H9 (cell line): ENCODE results near the gene TCF7L2. TPM values are rescaled to one million over a fixed set of nuclear protein-coding genes. Genes with fewer than 3 reads are reported as not detected.

ENCODE experiments used
- DNase-seq: peaks from one replicate; pipeline ENCODE4 v3.0.0-alpha.2; 2017
- H2AFZ ChIP-seq: one replicate; pipeline ENCODE4 v1.6.1; 2013; ENCODE audit warnings: mild to moderate bottlenecking, low read length, control low read depth, moderate library complexity
- H2AK5ac ChIP-seq: 2 replicates; pipeline ENCODE4 v1.6.1; 2013; ENCODE audit warnings: low read length, control low read depth, mixed read lengths; ENCODE audit not compliant: insufficient read length
- H2BK120ac ChIP-seq: one replicate; pipeline ENCODE4 v1.6.1; 2013; ENCODE audit warnings: low read depth, mild to moderate bottlenecking, low read length, control low read depth, inconsistent platforms; ENCODE audit not compliant: poor library complexity, severe bottlenecking
- H2BK12ac ChIP-seq: 2 replicates; pipeline ENCODE4 v1.6.1; 2013; ENCODE audit warnings: low read length, control low read depth, mixed read lengths, low read depth; ENCODE audit not compliant: insufficient read length
- H2BK15ac ChIP-seq: 2 replicates; pipeline ENCODE4 v1.6.1; 2013; ENCODE audit warnings: low read depth, low read length, control low read depth
- H2BK20ac ChIP-seq: one replicate; pipeline ENCODE4 v1.6.1; 2013; ENCODE audit warnings: low read depth, mild to moderate bottlenecking, low read length, control low read depth, inconsistent platforms; ENCODE audit not compliant: poor library complexity, severe bottlenecking
- H2BK5ac ChIP-seq: 2 replicates; pipeline ENCODE4 v1.6.1; 2013; ENCODE audit warnings: low read length, control low read depth, mixed read lengths; ENCODE audit not compliant: insufficient read length
- H3K14ac ChIP-seq: 2 replicates; pipeline ENCODE4 v1.6.1; 2013; ENCODE audit warnings: low read length, control low read depth; ENCODE audit not compliant: insufficient read depth
- H3K18ac ChIP-seq: 2 replicates; pipeline ENCODE4 v1.6.1; 2013; ENCODE audit warnings: low read depth, mild to moderate bottlenecking, mixed read lengths, low read length, control low read depth; ENCODE audit not compliant: insufficient read length
- H3K23ac ChIP-seq: 2 replicates; pipeline ENCODE4 v1.6.1; 2013; ENCODE audit warnings: low read length, control low read depth, mixed read lengths, low read depth; ENCODE audit not compliant: insufficient read length
- H3K23me2 ChIP-seq: 2 replicates; pipeline ENCODE4 v1.6.1; 2013; ENCODE audit warnings: low read depth, mild to moderate bottlenecking, mixed read lengths, low read length, control low read depth; ENCODE audit not compliant: insufficient read length, poor library complexity, severe bottlenecking
- H3K27ac ChIP-seq: 2 replicates; pipeline ENCODE4 v1.5.1; 2013; ENCODE audit warnings: low read length, control low read depth, mixed read lengths, low read depth; ENCODE audit not compliant: insufficient read length
- H3K27me3 ChIP-seq: 2 replicates; pipeline ENCODE4 v1.6.1; 2013; ENCODE audit warnings: low read length, control low read depth, inconsistent platforms; ENCODE audit not compliant: insufficient read depth
- H3K4ac ChIP-seq: 2 replicates; pipeline ENCODE4 v1.6.1; 2013; ENCODE audit warnings: low read depth, mild to moderate bottlenecking, control low read depth, inconsistent platforms, low read length, moderate library complexity
- H3K4me1 ChIP-seq: 2 replicates; pipeline ENCODE4 v1.6.1; 2013; ENCODE audit warnings: low read length, control low read depth, inconsistent platforms; ENCODE audit not compliant: insufficient read depth
- H3K4me2 ChIP-seq: 2 replicates; pipeline ENCODE4 v1.6.1; 2013; ENCODE audit warnings: low read length, control low read depth, mixed read lengths; ENCODE audit not compliant: insufficient read length, insufficient read depth
- H3K56ac ChIP-seq: 2 replicates; pipeline ENCODE4 v1.6.1; 2013; ENCODE audit warnings: low read depth, mild to moderate bottlenecking, mixed read lengths, low read length, control low read depth; ENCODE audit not compliant: insufficient read length
- H3K79me1 ChIP-seq: 2 replicates; pipeline ENCODE4 v1.6.1; 2013; ENCODE audit warnings: low read depth, mild to moderate bottlenecking, moderate library complexity, low read length, control low read depth, inconsistent platforms; ENCODE audit not compliant: insufficient read depth, poor library complexity, severe bottlenecking
- H3K79me2 ChIP-seq: 2 replicates; pipeline ENCODE4 v1.6.1; 2013; ENCODE audit warnings: low read length, control low read depth, inconsistent platforms; ENCODE audit not compliant: insufficient read depth
- H3K9ac ChIP-seq: 2 replicates; pipeline ENCODE4 v1.6.1; 2013; ENCODE audit warnings: low read length, control low read depth, mixed read lengths; ENCODE audit not compliant: insufficient read length; ENCODE audit errors: extremely low read depth
- H3K9me3 ChIP-seq: one replicate; pipeline ENCODE4 v1.6.1; 2013; ENCODE audit warnings: low read depth, low read length, inconsistent platforms; ENCODE audit not compliant: control insufficient read depth
- H3T11ph ChIP-seq: one replicate; pipeline ENCODE4 v1.6.1; 2013; ENCODE audit warnings: mild to moderate bottlenecking, low read length, control low read depth, inconsistent platforms
- H4K20me1 ChIP-seq: one replicate; pipeline ENCODE4 v1.6.1; 2013; ENCODE audit not compliant: control insufficient read depth, insufficient read length, insufficient read depth
- H4K5ac ChIP-seq: 2 replicates; pipeline ENCODE4 v1.6.1; 2013; ENCODE audit warnings: low read depth, mild to moderate bottlenecking, mixed read lengths, low read length, control low read depth; ENCODE audit not compliant: insufficient read length
- H4K8ac ChIP-seq: replicated peaks from 2 replicates; pipeline ENCODE4 v1.6.1; 2013; ENCODE audit warnings: low read length, control low read depth, mixed read lengths, low read depth; ENCODE audit not compliant: insufficient read length
- H4K91ac ChIP-seq: 2 replicates; pipeline ENCODE4 v1.6.1; 2013; ENCODE audit warnings: low read depth, mild to moderate bottlenecking, moderate library complexity, mixed read lengths, low read length, control low read depth; ENCODE audit not compliant: insufficient read length
- H3K27ac Mint-ChIP-seq, 3 experiments: 2 replicates in 2 of 3; 3 replicates in 1 of 3; pipeline ENCODE4 v1.8.0; 2020 to 2021; ENCODE audit warnings: mixed read lengths in 3 of 3, mild to moderate bottlenecking in 1 of 3, moderate library complexity in 1 of 3
- H3K27me3 Mint-ChIP-seq: 2 replicates; pipeline ENCODE4 v1.8.0; 2021; ENCODE audit warnings: low read depth, mild to moderate bottlenecking, moderate library complexity, mixed read lengths
- H3K36me3 Mint-ChIP-seq, 3 experiments: 2 replicates in 2 of 3; 3 replicates in 1 of 3; pipeline ENCODE4 v1.8.0; 2020 to 2021; ENCODE audit warnings: low read depth in 3 of 3, mixed read lengths in 3 of 3; ENCODE audit not compliant: insufficient read depth in 1 of 3
- H3K4me1 Mint-ChIP-seq, 2 experiments: 2 replicates each; pipeline ENCODE4 v1.8.0; 2020; ENCODE audit warnings: mixed read lengths in 2 of 2
- H3K4me3 Mint-ChIP-seq, 2 experiments: 2 replicates in 1 of 2; 3 replicates in 1 of 2; pipeline ENCODE4 v1.8.0; 2020 to 2021; ENCODE audit warnings: mild to moderate bottlenecking in 2 of 2, mixed read lengths in 2 of 2, moderate library complexity in 1 of 2
- H3K9me3 Mint-ChIP-seq, 2 experiments: 2 replicates in 1 of 2; 3 replicates in 1 of 2; pipeline ENCODE4 v1.8.0; 2020; ENCODE audit warnings: mild to moderate bottlenecking in 2 of 2, mixed read lengths in 2 of 2, moderate library complexity in 1 of 2
- CTCF ChIP-seq: fragments of 200-600 bp; sonication (generic); conservative IDR thresholded peaks from 3 replicates; pipeline ENCODE4 v1.8.0; 2021; ENCODE audit warnings: antibody characterized with exemption, mild to moderate bottlenecking
- WGBS: extraction: QIAGEN DNeasy Blood & Tissue Kit; methylation state at CpG from one replicate; pipeline ENCODE4 v1.1.7; 2013; ENCODE audit warnings: missing lambda C conversion rate, low lambda C conversion rate, mixed read lengths; ENCODE audit not compliant: insufficient read length; ENCODE audit errors: extremely low coverage; 5-methylcytosine and 5-hydroxymethylcytosine counted together
- total RNA-seq: library from RNA; stranded (reverse); gene quantifications from 2 replicates; pipeline ENCODE4 v1.2.1, GENCODE V29; 2021

Gene TCF7L2
- total RNA-seq, 1 experiment from 2014 or later: 71.1 TPM

DNA sequence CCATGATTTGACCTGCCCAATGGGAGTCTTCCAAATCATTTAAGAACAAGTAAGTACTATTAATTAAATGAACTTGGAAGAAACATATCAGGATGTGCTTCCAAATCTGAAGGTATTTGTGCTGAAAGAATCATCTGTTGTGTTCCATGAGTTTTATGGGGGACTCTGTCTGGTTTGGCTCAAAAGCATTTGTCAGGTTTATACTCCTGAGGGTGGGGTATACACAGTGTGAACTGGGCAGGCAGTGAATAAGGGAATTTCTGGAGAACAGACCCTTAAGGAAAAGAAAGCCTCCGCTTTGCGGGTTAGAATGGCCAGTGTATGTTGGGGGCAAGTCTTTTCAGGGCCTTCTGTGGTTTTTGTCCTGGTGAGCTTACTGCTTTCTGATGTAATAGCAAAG, 29.9 kb downstream of the TCF7L2 start:
- Histone ChIP-seq H3K27me3 (no peaks in the 10 kb centered on the region), H3K56ac (no peak overlapping the region), H3K79me1 (peaks cover 10% of the 10 kb centered on the region), H3K4ac (no peak overlapping the region), H3K4me2 (no peak overlapping the region), H4K91ac (no peak overlapping the region), H2AFZ (no peak overlapping the region), H3K23ac (no peak overlapping the region), H3K9me3 (no peaks in the 10 kb centered on the region), H2BK120ac (no peak overlapping the region), H3K79me2 (peaks cover 27% of the 10 kb centered on the region; the same call in 1 of the 2 replicates), H4K20me1 (peaks cover 4% of the 10 kb centered on the region), H2BK20ac (no peak overlapping the region), H3K23me2 (no peaks in the 10 kb centered on the region), H3K4me1 (peaks cover 7% of the 10 kb centered on the region), H2BK12ac (no peak overlapping the region), H4K8ac (no peak overlapping the region), H3K27ac (no peak overlapping the region), H4K5ac (no peak overlapping the region), H2AK5ac (no peak overlapping the region), H2BK15ac (no peak overlapping the region), H2BK5ac (no peak overlapping the region), H3T11ph (no peak overlapping the region), H3K18ac (no peak overlapping the region), H3K9ac (no peak overlapping the region), H3K14ac (no peak overlapping the region)
- Mint-ChIP-seq H3K4me3 (no peak overlapping the region), H3K27ac (peak overlapping the region in 2 of 3 experiments; percentile 41 to 52; a peak in 3 of 7 replicates), H3K4me1 (peaks cover 67 to 79% of the 10 kb centered on the region in 2 experiments), H3K27me3 (no peaks in the 10 kb centered on the region), H3K36me3 (peaks cover 3 to 48% (median 35%) of the 10 kb centered on the region in 3 experiments), H3K9me3 (no peaks in the 10 kb centered on the region)
- WGBS: no CpG with 5 or more reads among the region's 2 CpGs
- no peak for TF ChIP-seq CTCF
- DNase-seq: no peak
